Measurements from ENCODE around the gene MCC.

The MCC gene

GRCh38 chr5:113105693-113106280 lies 382.5 kb downstream of the MCC start (continued):
- TF ChIP-seq ZNF670 (tag by site-specific recombination; IDR thresholded peaks at IDR 0.05; ENCODE audit: low read depth) (no peak), ZSCAN4 (tag by site-specific recombination; IDR thresholded peaks at IDR 0.05) (no peak), ZNF76 (tag by site-specific recombination; IDR thresholded peaks at IDR 0.05; ENCODE audit: borderline replicate concordance, low read depth) (no peak), AEBP2 (tag by site-specific recombination; IDR thresholded peaks at IDR 0.05; ENCODE audit: borderline replicate concordance) (no peak)

GRCh38 chr5:113103330-113103729 lies 384.9 kb downstream of the MCC start:
- no peak for TF ChIP-seq ZNF48 (tag by site-specific recombination; IDR thresholded peaks at IDR 0.05)
- TF ChIP-seq ZNF433 (tag by site-specific recombination; IDR thresholded peaks at IDR 0.05; ENCODE audit: low read depth), result no peak
- TF ChIP-seq ZNF580 (tag by site-specific recombination; IDR thresholded peaks at IDR 0.05), result no peak
- TF ChIP-seq ZNF623 (tag by site-specific recombination; IDR thresholded peaks at IDR 0.05), result no peak
- TF ChIP-seq ZNF404 (tag by site-specific recombination; IDR thresholded peaks at IDR 0.05), result no peak
- TF ChIP-seq ZNF248 (tag by site-specific recombination; IDR thresholded peaks at IDR 0.05), result no peak
- TF ChIP-seq ZNF76 (tag by site-specific recombination; IDR thresholded peaks at IDR 0.05; ENCODE audit: borderline replicate concordance, low read depth), result no peak
- no peak for TF ChIP-seq ZNF184 (tag by site-specific recombination; IDR thresholded peaks at IDR 0.05)
- TF ChIP-seq ZNF558 (tag by site-specific recombination; IDR thresholded peaks at IDR 0.05), result no peak
- no peak for TF ChIP-seq GLIS1 (tag by site-specific recombination; IDR thresholded peaks at IDR 0.05)
- no peak for TF ChIP-seq ZNF302 (tag by site-specific recombination; IDR thresholded peaks at IDR 0.05; ENCODE audit: low read depth)
- TF ChIP-seq OSR2 (tag by site-specific recombination; IDR thresholded peaks at IDR 0.05), result no peak
- no peak for TF ChIP-seq ZSCAN18 (tag by site-specific recombination; IDR thresholded peaks at IDR 0.05)
- TF ChIP-seq ZNF701 (tag by site-specific recombination; IDR thresholded peaks at IDR 0.05), result no peak
- TF ChIP-seq PRDM6 (tag by site-specific recombination; IDR thresholded peaks at IDR 0.05), result no peak
- no peaks in the 10 kb centered on the region for H3K9me3 ChIP-seq (ENCODE audit: control insufficient read depth, insufficient read depth, low read depth, low read length)
- CTCF ChIA-PET, result no interaction called here
- H3K36me3 ChIP-seq (ENCODE audit: control insufficient read depth in 2 of 2, insufficient read depth in 1 of 2, low read length in 2 of 2), result peaks cover 0 to 26% of the 10 kb centered on the region in 2 experiments; a peak in 2 of 3 replicates
- POLR2A ChIA-PET, result no interaction called here
- no peak overlapping the region for H3K4me3 ChIP-seq (ENCODE audit: low read depth, low read length)
- no peak overlapping the region for H3K27ac ChIP-seq (ENCODE audit: extremely low read depth, low read depth, low read length)
- H3K4me1 ChIP-seq (ENCODE audit: control insufficient read depth, insufficient read depth, low read length), result peaks cover 8% of the 10 kb centered on the region
